Activated CD4-positive, alpha-beta T cell treated with anti-CD3 and anti-CD28 coated beads, Interleukin-2, Interleukin-6, amounts not matched to agents 100 ng/mL and 50 ng/mL, durations not matched to agents 16 hours and 8 hours (primary cell): ENCODE measurements around the gene NRCAM.

Experiments
- DNase-seq: peaks from one replicate; pipeline ENCODE4 v3.0.0-alpha.2; 2020

The NRCAM gene

GRCh38 chr7:108335269-108335918, 120.8 kb downstream of the NRCAM start:
- DNase-seq: no peak

- DNase-seq: no peak
Observed at GRCh38 chr7:108332937-108333336, 123.3 kb downstream of the NRCAM start.

GRCh38 chr7:108331971-108332370, 124.3 kb downstream of the NRCAM start:
- no peak for DNase-seq

GRCh38 chr7:108330227-108330626, 126.0 kb downstream of the NRCAM start:
- no peak for DNase-seq

GRCh38 chr7:108329514-108329913, 126.7 kb downstream of the NRCAM start:
- DNase-seq: no peak

DNA sequence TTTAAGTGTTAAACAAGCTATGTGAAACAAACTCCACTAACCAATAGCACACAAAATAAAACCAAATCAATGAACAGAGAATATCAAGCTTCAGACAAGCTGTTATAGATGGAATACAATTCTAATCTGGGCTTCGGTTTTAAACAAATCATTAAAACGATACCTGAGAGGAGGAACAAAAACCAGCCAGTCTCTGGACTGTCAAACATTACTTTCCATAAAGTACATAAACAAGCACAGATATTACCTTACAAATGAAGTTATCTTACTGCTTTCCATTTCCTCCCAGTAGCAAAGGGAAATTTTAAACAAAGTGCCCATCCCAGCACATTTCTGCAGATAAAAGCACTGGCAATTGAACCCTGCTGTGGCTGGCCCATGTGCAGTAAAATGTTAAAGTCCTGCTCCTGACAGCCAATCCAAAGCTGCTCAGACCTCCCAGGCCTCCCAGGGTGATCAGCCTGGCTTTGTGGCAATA, 128.0 kb downstream of the NRCAM start:
- no peak for DNase-seq

DNA sequence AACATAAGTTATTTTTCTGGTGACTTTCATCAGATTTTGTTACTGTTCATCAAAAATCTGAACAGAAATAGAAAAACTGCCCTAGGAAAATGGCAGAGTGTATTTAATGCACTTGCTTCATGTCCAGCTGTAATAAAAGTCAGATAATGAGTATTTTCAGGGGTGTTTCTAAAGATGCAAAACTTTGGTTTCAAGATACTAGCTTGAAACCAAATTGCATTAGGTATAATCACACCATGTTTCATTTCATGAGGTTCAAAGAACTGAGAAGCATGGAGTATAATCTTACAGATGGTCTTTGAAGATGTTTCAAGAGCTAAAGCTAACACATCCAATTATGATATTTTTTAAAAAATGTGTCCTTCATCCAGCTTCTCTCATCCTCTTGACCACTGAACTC, 128.9 kb downstream of the NRCAM start:
- DNase-seq: no peak

DNA sequence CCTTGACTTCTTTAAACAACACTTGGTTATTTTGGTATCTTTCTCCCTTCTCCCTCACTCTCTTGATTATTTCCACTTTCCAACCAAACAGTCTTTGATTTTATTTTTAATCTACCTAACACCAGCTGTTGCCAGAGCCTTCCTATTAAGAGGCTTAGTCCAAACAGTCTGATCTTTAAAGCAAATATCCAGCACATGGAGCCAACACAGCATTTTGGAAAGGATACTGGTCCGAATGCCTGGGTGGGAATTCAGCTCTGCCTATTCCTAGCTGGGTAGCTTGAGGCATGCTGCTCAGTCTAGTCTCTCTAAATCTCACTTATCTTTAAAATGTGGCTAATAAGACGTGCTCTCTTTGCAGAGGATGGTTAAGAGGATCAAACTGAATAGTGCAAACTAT, 129.3 kb downstream of the NRCAM start:
- no peak for DNase-seq

DNA sequence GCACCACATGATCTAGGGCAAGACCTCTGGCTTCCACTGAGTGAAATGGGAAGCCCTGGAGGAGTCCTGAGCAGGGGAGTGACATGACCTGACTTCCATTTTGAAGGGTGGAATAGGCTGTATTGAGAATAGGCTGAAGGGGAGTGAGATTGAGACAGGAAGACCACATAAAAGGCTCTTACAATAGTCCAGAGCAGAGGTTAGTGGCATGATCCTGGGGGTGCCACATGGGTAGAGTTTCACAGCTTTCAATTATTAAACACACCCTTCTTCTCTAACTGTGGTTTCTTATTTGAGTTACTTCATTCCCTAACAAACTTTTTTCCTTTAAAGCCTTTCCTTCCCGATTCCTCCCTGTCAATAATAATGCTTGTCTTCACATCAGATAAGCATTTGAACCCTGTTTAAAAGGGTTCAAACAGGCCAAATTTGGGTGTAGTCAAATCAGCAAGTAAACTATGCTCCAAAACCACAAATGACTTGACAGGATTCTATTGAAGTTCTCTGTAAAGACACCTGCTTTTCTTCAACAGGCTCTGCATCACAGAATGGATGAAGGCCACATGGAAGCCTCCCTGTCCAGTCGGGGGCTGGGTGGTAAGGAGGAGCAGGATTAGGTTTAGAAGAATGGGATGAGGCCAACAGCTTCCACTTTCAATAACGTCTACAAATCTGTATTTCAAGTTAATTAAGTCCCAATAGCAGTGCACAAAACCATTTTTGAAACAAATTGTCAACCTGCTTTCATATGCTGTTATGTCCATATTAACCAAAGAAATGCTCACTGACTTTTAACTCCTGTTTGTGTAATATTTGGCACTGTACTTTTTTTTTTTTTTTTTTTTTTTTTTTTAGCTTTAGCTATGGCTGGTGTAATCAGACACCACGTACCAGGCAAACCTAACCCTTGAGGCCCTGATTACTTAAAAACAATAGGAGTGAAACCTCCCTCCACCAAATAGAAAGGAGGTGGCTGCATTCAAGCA, 131.9 kb downstream of the NRCAM start:
- DNase-seq: no peak

DNA sequence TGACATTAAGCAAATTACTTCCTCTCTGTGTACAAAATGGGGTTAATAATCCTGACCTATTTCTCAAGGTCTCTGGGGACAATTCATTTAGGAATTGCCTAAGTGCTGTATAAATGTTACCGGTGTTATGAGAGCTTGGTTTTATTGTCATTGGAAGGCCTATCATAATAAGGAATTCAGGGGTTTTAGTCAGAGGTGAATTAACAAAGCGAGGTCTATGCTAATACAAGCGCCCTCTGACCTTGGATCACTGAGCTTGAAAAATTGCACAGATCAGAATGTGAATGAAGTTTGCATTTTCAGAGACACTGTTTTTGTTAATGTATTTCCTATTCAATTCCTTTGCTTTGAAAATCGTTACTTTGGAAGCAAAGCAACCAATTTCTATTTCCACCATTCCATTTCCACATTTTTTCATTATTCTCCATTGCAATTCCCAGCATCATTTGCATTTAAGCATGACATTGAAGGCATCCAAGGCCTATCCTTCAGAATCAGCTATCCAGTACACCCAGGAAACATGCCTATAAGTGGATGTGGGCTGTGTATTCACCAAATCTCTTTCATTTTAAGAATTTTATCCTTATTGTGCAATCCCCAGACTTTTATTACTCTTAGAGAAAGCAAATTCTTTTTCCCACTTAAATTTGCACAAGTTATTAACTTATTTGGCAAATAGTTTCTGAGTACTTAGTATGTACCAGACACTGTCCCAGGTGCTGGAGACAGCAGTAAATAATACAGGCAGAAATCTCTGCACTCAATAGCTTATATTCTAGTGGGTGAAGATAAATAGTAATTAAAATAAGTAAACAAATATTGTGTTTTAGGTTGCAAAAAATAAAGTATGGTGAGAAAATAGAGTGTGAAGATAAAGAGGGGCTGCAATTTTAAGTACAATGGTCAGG, 133.1 kb downstream of the NRCAM start:
- no peak for DNase-seq

DNA sequence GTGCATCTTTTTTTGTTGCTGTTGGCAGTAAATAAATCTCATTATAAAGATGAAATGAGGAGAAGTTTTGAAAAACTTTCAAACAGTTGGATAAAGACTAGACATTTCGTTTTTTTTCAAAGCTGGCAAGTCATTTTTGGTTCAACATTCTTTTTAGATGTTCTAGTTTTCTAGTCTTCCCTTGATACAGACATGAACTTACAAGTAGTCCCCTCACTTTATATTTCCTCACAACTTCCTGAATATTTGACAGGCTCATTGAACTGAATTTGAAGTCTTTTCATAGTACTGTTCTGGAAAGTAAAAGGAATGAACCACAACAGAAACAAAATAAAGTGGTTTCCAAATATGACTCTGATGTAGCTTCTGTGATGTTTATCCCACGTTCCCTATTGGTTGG, 134.2 kb downstream of the NRCAM start:
- DNase-seq: no peak

GRCh38 chr7:108321359-108321758, 134.9 kb downstream of the NRCAM start:
- DNase-seq: no peak

DNA sequence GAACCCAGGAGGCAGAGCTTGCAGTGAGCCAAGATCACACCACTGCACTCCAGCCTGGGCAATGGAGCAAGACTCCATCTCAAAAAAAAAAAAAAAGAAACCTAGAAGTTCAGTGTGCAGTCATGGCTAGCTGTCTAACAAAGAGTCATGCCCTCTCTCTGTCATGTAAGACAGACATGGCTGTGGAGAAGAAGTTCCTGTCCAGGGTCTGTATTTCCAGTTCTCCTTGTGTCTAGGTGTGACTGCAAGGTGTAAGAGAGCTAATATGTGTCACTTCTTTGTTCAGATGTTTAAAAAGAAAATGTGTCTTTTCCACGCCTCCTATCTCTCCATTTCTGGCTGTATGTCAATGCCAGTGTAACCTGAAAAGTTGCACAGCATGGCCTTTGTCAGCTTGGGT, 139.5 kb downstream of the NRCAM start:
- no peak for DNase-seq

DNA sequence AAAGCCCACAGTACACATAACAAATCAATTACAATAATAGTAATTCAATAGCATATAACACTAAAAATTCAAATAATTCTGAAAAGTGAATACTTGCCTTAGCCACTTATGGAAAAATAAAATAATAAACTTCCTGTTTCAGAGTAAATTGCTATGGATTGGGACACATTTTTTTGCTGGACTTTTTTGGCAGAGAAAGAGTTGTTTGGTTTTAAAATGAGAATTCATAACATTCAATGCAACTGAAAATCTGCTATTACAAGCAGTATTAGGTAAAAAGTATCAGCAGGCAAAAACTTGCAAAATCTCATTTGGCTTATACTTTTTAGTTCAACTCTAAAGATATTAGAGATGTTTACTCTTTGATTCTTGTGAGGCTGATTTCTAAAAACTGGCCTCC, 141.7 kb downstream of the NRCAM start:
- DNase-seq: no peak

- DNase-seq: no peak
Observed at GRCh38 chr7:108314049-108314448, 142.2 kb downstream of the NRCAM start.

GRCh38 chr7:108313086-108313485, 143.2 kb downstream of the NRCAM start:
- DNase-seq: no peak

DNA sequence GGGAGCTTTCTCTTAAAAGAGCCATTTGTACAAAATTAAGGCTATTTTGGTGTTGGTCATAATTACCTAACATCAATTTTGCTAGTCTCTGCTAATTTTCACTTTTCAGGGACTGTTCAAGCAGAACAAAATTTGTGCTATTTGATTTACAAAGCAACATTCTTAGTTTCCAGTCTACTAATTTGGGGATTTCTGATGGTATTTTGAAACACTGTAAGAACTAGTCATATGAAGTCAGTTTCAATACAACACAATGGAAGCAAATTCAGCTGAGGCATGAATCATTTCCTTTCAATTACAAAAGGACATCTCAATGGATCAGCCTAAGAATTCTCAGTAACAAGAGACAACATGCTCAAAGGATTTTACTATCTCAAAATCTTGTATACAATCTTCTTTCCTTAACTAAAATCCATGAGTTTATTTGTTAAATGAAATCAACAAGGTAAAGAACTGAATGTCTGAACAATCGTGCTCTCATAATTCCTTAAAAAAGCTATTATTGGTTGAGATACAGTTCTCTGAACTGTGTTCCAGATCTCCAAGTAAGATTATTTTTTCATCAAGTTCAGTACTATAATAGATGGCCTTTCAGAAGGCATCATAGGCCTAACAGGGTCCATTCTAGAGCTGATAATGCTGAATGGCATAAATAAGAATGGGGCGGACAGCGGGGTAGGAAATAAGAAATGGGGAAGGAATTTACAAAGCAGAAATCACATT, 144.6 kb downstream of the NRCAM start:
- DNase-seq: peak; percentile 54

DNA sequence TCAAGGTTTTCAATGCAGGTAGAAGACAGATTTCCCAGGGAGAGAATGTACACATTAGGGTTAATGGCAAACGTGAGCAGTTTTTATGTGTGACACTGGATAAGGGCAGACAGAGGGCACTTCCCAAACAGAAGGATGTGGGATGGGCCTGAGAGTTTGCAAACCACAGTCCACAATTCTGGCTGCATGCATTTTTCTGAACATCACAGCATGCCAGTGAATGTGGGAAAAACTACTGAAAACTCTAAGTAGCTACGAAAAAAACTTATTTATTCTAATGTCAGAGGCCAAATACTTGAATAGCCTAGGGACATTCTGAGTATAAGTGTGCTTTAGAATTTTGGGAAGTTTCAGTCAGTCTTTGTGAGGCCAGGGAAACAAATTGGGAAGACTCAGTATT, 145.9 kb downstream of the NRCAM start:
- DNase-seq: no peak

- peak; percentile 24 for DNase-seq
Observed at GRCh38 chr7:108308903-108309302, 147.3 kb downstream of the NRCAM start.

- no peak for DNase-seq
Observed at GRCh38 chr7:108308276-108308675, 148.0 kb downstream of the NRCAM start.

DNA sequence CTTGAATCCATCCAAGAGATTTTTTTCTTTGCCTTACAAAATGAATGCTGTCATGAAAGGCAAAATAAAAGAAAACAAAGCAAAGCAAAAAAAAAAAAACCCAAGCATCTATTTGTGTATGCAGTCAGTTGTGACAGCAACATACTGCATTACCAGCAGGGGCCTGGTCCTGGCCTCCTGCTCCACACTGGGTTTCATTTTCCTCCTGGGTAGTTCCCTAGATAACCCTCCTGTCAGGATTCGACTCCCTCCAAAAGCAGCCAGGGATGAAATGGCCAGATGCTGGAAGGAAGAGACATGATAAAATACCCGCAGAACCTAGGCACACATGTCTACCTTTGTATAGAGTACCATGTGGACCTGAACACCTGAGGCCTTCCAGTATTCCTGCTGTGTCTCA, 148.6 kb downstream of the NRCAM start:
- DNase-seq: no peak

DNA sequence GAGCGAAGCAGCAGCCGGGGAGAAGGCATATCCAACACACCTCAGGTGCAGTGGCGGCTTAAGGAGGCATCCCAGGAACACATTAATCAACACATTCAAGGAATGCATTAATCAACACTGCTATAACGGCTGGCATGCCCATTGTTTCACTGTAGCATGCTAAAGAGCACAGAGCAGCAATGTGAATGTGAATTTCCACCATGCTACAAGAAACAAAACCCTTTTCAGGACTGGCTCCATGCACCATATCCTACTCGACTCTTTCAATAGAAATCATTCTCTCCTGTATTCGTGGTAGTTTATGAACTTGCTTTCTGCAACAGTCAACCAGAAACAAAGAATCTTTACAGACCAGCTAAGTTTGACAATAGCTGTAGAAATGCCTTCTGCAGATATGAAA, 149.0 kb downstream of the NRCAM start:
- DNase-seq: no peak
